Kidney epithelial cell (primary cell): ENCODE data around the gene KLHL42. TPM values are rescaled to one million over a fixed set of nuclear protein-coding genes. Genes with fewer than 3 reads are reported as not detected.
A peak's percentile ranks its signal among the peaks of the same experiment; 100 is the strongest.

Experiments
- DNase-seq: peaks from one replicate; pipeline ENCODE4 v3.0.0-alpha.2; 2010; ENCODE audit warnings: low read depth
- H3K27me3 ChIP-seq: 2 replicates; pipeline ENCODE4 v1.6.0; 2011; ENCODE audit warnings: low read length; ENCODE audit not compliant: control insufficient read depth, insufficient read depth
- H3K36me3 ChIP-seq: 2 replicates; pipeline ENCODE4 v1.5.1; 2011; ENCODE audit warnings: low read length; ENCODE audit not compliant: control insufficient read depth, insufficient read depth
- H3K4me3 ChIP-seq: 2 replicates; pipeline ENCODE4 v1.5.1; 2011; ENCODE audit warnings: low read depth, mild to moderate bottlenecking, control low read depth, low read length
- CTCF ChIP-seq: IDR thresholded peaks from 2 replicates; pipeline ENCODE4 v1.5.1; 2011; ENCODE audit warnings: mild to moderate bottlenecking, moderate library complexity, low read length, control low read depth, inconsistent platforms; ENCODE audit not compliant: insufficient read depth, poor library complexity, severe bottlenecking
- total RNA-seq: library from RNA; depleted of rRNA; stranded (reverse); fragments of >200 nt; gene quantifications from 2 replicates; pipeline ENCODE4 v1.2.3, GENCODE V29; 2015

The KLHL42 gene
- total RNA-seq, 1 donor from 2014 or later = 19.3 TPM

- TF ChIP-seq CTCF = no peak
- Histone ChIP-seq H3K4me3 (no peak overlapping the region), H3K27me3 (no peaks in the 10 kb centered on the region), H3K36me3 (no peaks in the 10 kb centered on the region)
- peak; percentile 69 for DNase-seq
These were observed 42.2 kb downstream of the KLHL42 start for GRCh38 chr12:27822076-27822712.

- no peak for DNase-seq
- Histone ChIP-seq H3K27me3 (no peaks in the 10 kb centered on the region), H3K36me3 (no peaks in the 10 kb centered on the region), H3K4me3 (no peak overlapping the region)
- no peak for TF ChIP-seq CTCF
These were observed 43.0 kb downstream of the KLHL42 start for GRCh38 chr12:27823038-27823437.

- no peaks in the 10 kb centered on the region for H3K27me3 ChIP-seq
- no peak for TF ChIP-seq CTCF
- no peaks in the 10 kb centered on the region for H3K36me3 ChIP-seq
- no peak for DNase-seq
- no peak overlapping the region for H3K4me3 ChIP-seq
These were observed 44.3 kb downstream of the KLHL42 start for GRCh38 chr12:27824126-27824842.

- Histone ChIP-seq H3K36me3 (no peaks in the 10 kb centered on the region), H3K4me3 (no peak overlapping the region), H3K27me3 (no peaks in the 10 kb centered on the region)
- DNase-seq = no peak
- no peak for TF ChIP-seq CTCF
These were observed 46.0 kb downstream of the KLHL42 start for GRCh38 chr12:27826076-27826475.

- Histone ChIP-seq H3K27me3 (no peaks in the 10 kb centered on the region), H3K4me3 (no peak overlapping the region), H3K36me3 (no peaks in the 10 kb centered on the region)
- no peak for TF ChIP-seq CTCF
- no peak for DNase-seq
These were observed 48.2 kb downstream of the KLHL42 start for GRCh38 chr12:27828196-27828595.
